ENCODE results near the gene TBC1D5.

The TBC1D5 gene

DNA sequence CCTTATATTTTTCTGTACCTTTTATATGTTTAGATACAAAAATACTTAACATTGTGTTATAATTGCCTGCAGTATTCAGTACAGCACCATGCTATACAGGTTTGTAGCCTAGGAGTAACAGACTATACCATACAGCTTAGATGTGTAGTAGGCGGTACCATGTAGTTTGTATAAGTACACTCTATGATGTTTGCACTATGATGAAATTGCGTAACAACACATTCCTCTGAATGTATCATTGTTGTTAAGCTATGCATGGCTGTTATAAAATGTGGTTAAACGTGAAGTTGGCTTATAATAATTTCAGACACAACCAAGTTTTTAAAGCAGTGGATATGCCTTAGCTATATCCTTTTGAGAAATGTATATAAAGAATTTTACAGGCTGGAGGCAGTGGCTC lies 529.3 kb downstream of the TBC1D5 start:
- no peak for DNase-seq (ENCODE audit: low read depth)

DNA sequence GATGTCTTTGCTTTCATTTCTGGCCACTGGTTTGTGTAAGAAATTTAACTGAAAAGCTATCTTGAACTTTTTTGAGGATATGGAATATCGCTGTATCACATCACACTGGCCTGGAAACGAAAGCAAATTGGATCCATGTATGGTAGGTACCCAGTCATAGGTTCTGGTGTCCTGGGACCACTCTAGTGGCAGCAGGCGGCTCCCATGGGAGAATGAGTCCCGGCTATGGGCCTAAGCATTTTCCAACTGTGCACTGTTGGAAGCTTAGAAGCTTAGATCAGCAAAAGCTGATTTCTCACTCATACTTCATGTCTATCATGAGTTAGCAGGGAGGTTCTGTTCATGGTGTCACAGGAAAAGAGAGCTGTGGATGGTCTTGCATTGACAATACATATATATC lies 534.5 kb downstream of the TBC1D5 start:
- DNase-seq (ENCODE audit: low read depth), result no peak

GRCh38 chr3:17207019-17207418 lies 535.4 kb downstream of the TBC1D5 start:
- DNase-seq (ENCODE audit: low read depth), result no peak

DNA sequence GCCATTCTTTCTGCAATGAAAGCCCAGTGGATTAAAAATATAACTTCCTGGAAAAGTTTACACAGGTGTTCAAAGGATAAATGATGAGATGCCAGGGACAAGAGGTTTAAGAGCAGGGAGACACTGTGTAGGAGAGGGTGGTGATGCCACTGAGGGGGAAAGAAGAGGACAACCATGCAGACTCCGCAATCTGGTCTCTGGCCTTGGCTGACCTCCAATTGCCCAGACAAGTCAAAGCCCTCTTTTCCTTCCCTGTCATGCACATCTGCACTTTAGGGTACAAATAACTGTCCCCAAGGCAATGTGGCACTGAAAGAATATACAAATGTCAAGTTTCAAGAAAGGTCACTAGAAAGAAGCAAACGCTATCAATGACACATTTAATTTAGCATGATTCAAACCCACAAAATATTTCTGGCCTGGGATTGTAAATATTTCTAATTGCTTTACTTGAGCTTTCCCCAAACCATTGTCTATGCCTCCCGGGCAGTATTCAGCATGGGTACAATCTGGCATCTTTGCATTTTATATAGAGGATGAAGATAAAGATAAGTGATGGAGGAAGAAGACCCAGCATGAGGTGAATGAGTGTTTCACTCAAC lies 538.3 kb downstream of the TBC1D5 start:
- DNase-seq (ENCODE audit: low read depth), result no peak

GRCh38 chr3:17201538-17201937 lies 540.9 kb downstream of the TBC1D5 start:
- DNase-seq (ENCODE audit: low read depth), result no peak

DNA sequence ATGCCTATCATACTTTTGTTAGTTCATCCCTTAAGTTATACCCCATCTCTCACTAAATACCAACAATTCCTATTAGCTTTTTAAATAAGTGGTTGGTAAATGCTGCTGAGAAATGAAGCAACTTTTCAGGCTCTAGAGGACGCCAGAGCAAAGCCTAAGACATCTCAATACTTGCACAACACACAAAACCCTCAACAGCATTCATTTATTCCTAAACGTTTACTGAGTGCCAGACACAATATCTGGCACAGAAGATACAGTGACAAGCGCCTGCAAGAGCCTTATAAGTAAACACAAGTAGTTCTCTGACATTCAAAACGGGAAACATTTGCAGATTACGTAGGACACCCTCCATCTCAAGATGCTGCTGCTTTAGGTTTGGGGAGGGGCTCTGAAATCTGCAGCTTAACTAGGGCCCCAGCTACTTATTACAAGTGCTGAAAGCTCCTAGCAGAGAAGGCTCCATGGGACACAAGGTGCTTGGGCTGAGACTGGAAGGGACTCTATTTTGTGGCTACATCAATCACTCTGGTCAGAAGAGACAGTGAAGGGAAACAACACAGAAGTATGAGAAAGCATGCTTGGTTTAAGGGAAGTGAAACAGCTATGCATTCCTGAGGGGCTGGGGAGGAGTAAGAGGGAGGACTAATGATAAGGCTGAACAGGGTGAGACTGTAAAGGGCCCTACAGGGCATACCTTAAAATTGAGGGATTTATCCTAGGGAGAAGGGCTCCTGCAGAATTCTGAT lies 546.4 kb downstream of the TBC1D5 start:
- no peak for DNase-seq (ENCODE audit: low read depth)

DNA sequence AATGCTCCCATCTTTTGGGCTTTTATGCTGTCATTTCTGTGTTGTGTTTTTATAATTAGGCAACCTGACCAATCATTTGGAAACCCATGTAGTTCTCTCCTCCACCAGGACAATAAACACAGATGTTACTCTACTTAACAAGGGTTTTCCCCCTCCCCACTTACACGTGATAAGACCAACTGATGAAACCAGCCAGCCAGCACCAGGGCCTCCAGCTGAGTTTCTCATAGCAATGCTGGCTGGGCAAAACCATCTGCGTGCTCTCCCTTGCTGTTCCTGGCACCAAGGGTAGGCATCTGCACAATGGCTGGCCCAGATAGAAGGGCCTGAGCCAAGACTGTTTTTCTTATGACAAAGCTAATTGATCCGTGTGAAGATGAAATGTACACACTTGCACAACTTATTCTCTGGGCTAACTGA lies 547.2 kb downstream of the TBC1D5 start:
- DNase-seq (ENCODE audit: low read depth), result no peak

GRCh38 chr3:17194116-17194515 lies 548.3 kb downstream of the TBC1D5 start:
- no peak for DNase-seq (ENCODE audit: low read depth)

DNA sequence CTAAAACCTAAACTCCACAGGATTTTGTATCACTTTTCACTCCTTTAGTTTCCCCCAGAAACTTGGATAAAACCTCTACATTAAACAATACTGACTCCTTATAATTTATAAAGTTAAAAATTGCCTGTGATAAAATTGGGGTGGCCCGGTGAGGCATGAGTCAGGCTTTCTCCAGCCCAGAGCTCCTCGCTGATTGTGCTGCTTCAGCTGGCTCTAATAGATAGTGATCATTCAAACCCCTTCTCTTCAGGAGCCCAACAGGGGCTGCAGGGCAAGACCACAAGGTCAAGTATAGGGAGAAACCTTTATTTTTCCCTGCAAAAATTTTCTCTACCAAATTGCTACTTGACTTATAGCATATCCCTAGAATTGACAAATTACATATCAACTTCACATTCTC lies 549.4 kb downstream of the TBC1D5 start:
- DNase-seq (ENCODE audit: low read depth), result no peak

DNA sequence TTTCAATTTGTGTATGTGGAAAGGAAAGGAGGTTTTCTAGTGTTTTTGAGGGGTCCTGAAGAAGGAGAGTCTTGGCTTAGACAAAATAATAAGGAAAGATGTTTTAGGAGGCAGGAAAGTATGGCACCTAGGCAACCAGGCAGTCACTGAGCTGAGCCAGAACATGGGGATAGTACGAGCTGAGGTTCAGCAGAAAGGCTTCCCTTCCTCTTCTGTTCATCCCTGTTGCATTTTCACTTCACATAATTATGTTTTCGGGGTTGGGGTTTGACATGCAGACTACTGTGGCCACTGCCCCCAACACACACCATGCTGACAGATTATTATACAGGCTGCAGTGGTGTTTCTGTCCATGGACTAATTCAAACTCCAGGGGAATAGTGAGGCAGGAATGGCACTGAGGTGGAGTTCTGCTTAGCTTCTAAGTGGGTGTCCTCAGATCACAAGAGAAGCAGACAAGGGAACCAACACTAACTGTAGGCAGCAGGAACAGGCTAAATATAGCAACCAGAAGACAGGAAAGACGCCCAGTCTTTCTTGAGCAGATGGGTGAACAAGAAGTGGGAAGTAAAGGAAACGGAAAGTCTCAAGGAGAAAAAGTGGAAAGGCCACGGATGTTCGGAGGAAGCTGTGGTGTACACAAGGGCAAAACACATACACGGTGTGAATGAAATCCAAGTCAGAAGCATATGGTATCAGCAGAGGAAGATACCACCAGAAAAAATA lies 551.9 kb downstream of the TBC1D5 start:
- no peak for DNase-seq (ENCODE audit: low read depth)

DNA sequence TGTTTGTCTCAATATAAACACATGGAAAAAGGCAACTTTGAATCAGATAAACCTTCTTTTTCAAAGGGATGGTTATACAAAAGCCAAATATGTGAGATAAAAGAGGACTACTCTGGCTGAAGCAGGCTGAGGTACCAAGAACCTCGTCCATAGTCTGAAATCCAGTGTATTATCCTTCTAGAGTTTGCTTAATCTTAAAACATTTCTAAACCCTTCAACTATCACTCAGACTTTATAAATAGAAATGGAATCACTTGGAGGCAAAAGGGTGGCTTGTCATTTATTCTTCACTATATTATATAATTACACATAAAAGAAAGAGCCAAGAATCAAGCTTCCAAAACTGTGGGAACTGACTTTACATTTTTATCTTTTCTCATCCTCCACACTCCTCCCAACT lies 554.1 kb downstream of the TBC1D5 start:
- DNase-seq (ENCODE audit: low read depth), result no peak

DNA sequence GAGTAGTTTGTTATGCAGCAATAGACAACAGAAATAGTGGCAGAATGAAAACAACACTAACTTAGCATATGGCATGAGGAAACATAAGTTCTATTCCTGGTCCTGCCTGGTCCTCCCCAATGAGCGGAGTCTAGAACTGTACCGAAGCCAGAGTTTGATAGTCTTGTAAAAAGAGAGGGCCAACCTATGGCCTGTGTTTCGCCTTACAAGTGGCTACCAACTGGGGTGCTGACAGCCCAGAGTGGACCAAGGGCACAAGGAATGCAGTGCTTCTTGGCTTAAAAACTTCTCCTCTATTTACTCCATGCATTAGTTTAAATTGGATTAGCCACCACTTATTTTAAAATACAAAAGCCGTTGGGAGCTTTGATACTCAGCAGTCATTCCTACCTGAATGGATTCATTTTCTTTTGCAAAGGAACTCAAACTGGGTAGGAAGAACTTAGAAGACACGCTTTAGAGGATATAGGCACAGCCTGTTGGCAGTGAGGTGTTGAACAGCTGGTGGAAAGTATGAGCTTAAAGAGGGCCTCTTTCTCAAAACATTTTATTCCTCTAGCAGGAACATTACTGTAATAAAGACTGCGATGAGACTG lies 554.7 kb downstream of the TBC1D5 start:
- no peak for DNase-seq (ENCODE audit: low read depth)

GRCh38 chr3:17183951-17184550 lies 558.4 kb downstream of the TBC1D5 start:
- DNase-seq (ENCODE audit: low read depth), result no peak

DNA sequence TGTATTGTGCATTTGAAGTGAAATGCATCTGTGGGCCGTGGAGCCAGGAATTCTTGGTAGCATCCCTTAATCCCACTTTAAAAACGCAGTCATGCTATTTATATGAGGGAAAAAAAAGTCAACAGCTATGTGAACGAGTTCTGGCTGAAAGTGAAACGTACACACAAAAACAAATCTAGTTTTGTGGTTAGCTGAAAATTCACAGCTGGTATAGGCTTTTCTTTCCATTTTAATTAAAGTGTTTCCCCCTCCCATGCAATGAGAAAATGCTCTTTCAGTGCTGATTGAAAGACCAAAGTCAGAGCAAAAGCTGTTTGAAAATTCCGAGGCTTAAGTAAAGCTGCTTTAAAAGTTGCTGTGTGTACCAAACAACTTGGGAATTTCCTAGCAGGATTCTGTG lies 560.3 kb downstream of the TBC1D5 start:
- no peak for DNase-seq (ENCODE audit: low read depth)

DNA sequence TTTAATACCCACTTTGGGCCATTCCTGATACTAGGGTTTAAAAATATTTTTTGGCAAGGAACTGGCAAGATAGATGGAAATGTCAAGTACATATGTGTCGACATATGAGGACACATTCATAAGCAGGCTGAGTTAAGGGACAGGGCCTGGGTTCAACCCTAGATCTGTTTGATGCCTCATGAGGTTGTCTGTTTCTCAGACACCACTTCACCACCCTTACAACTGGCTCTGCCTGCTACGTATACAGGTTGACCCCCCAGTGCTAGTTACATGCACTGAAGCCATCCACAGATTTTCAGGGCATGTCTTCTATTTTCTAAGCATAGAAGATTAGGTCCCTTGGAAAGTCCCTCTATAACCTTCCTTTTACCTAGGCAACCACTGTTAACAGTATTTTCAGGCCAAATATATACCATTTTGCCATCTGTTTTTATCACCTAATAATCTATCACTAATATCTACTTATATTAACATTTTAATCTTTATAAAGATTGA lies 561.0 kb downstream of the TBC1D5 start:
- no peak for DNase-seq (ENCODE audit: low read depth)

GRCh38 chr3:17179381-17180205 lies 562.8 kb downstream of the TBC1D5 start:
- no peak for DNase-seq (ENCODE audit: low read depth)

GRCh38 chr3:17176757-17177156 lies 565.7 kb downstream of the TBC1D5 start:
- no peak for DNase-seq (ENCODE audit: low read depth)

DNA sequence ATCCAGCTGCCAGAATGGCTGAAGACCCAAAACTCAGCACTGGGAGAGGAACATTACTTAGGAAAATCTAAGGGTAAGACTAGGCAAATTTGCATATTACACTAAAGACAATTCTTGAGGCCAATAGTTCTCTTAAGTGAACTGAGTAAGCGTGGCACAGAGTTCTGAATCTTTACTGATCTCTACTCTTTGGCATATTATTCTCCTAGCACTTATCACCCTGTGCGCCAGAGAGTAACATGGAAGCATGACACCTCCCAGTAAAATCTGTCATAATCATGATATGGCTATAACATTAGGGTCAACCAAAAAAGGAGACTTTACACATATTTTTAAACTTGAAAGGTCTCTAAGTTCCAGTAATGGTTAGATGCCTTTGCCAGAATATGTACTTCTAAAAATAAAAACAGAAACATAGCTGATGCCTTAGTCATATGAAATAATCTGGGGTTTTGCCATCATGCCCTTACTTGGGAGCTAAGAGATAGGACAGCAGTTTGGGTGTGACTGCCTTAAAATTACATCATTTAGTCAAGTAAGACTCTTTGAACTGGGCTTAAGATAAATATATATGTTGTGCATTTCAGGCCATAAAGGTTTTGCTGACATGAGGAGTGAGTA lies 567.1 kb downstream of the TBC1D5 start:
- no peak for DNase-seq (ENCODE audit: low read depth)

DNA sequence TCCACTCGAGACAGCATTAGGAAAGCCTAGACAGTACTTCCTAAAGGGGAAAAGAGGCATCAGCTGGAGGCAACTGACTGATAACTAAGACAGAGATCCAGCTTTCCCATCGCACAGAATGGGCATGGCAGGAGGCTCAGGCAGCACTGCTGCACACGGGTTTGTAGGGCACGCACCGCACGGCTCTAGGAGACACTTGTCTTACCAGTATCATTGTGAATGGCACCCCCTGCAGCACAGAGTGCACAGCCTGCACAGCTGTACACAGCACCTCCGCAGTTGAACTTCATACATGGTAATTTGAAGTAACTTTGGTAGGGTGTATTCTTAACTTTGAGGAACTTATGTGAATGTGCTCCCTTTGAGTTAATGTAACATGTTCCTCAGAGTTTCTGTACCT lies 576.1 kb downstream of the TBC1D5 start:
- DNase-seq (ENCODE audit: low read depth), result no peak

GRCh38 chr3:17162116-17162515 lies 580.3 kb downstream of the TBC1D5 start:
- no peak for DNase-seq (ENCODE audit: low read depth)

DNA sequence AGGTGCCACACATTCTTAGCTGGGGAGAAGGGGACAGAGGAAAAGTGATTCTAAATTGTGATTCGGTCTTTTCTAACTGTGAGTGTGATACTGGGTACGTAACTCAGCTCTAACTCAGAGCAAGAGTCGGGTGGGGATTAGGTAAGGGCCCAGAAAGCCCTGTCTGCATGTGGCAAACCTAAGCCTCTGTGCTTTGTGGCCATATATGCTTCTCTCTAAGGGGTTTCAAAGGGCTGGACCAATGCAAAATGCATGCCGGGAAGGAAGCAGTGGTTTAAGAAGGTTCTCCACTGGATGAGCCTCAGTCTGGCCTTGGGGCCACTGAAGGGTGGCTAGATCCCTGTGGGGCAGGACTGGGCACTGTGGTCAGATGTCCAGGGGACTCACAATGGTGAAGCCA lies 581.8 kb downstream of the TBC1D5 start:
- DNase-seq (ENCODE audit: low read depth), result no peak
